Transverse colon (tissue), 4 donors: ENCODE measurements around the gene DDX5. TPM values are rescaled to one million over a fixed set of nuclear protein-coding genes. Genes with fewer than 3 reads are reported as not detected.

Source experiments
- DNase-seq: peaks from one replicate; pipeline ENCODE4 v3.0.0-alpha.2; 2019
- H3K27ac ChIP-seq, 4 donors: fragments of 200-600 bp; sonication (generic); 2 replicates each; pipeline ENCODE4 v1.5.1; 2016 to 2018; ENCODE audit warnings: inconsistent platforms in 4 of 4
- H3K27me3 ChIP-seq: fragments of 200-600 bp; sonication (generic); 2 replicates; pipeline ENCODE4 v1.5.1; 2017; ENCODE audit warnings: inconsistent platforms
- H3K36me3 ChIP-seq, 4 donors: fragments of 200-600 bp; sonication (generic); 2 replicates each; pipeline ENCODE4 v1.5.1; 2017 to 2019; ENCODE audit warnings: inconsistent platforms in 4 of 4
- H3K4me1 ChIP-seq, 4 donors: fragments of 200-600 bp; sonication (generic); 2 replicates each; pipeline ENCODE4 v1.5.1; 2017 to 2020; ENCODE audit warnings: inconsistent platforms in 4 of 4
- H3K4me3 ChIP-seq, 4 donors: fragments of 200-600 bp; sonication (generic); 1 replicate in 1 of 4; 2 replicates in 3 of 4; pipeline versions ENCODE4 v1.5.1 to v1.6.1; 2017 to 2019; ENCODE audit warnings: inconsistent platforms in 4 of 4
- H3K9me3 ChIP-seq, 2 donors: fragments of 200-600 bp; sonication (generic); 2 replicates each; pipeline ENCODE4 v1.5.1; 2017 to 2019; ENCODE audit warnings: inconsistent platforms in 2 of 2
- CTCF ChIP-seq, 5 experiments: fragments of 200-600 bp in 3 of 5; fragments of 450-650 bp in 2 of 5; sonication (generic) in 3 of 5; IDR thresholded peaks; 1 replicate in 2 of 5; 2 replicates in 3 of 5; pipeline ENCODE4 v1.5.1; 2016 to 2017; ENCODE audit warnings: antibody characterized with exemption in 5 of 5, inconsistent platforms in 3 of 5, mild to moderate bottlenecking in 2 of 5, moderate library complexity in 1 of 5
- EP300 ChIP-seq: sonication (generic); formaldehyde crosslinking; IDR thresholded peaks from one replicate; pipeline ENCODE4 v1.6.1; 2017; ENCODE audit warnings: antibody characterized with exemption, low read depth
- POLR2A ChIP-seq: fragments of 450-650 bp; IDR thresholded peaks from one replicate; pipeline ENCODE4 v1.6.1; 2016; ENCODE audit warnings: antibody characterized with exemption, mild to moderate bottlenecking, moderate library complexity
- POLR2AphosphoS5 ChIP-seq, 3 donors: sonication (generic); formaldehyde crosslinking; IDR thresholded peaks; one replicate each; pipeline ENCODE4 v1.6.1; 2016; ENCODE audit warnings: antibody characterized with exemption in 3 of 3
- WGBS, 2 donors: methylation state at CpG; one replicate each; pipeline ENCODE4 v1.1.5; 2018; ENCODE audit warnings: low coverage in 1 of 2; 5-methylcytosine and 5-hydroxymethylcytosine counted together
- in situ Hi-C, 4 donors: fragments of 200-750 bp; cut with MboI; loops; one replicate each; pipeline versions ENCODE4 v1.15.0 to v1.15.1; 2017; ENCODE audit warnings: low sequenced_read_pairs in 3 of 4, low pct_ligation_motif_present in 1 of 4, low pct_unique_long_range_greater_than_20kb in 1 of 4
- intact Hi-C: fragments of 100-400 bp; cut with DNase I; formaldehyde crosslinking; loops from one replicate; pipeline ENCODE4 v1.15.1; 2023; ENCODE audit warnings: low total_unique reads
- total RNA-seq, 4 donors: library from RNA; depleted of rRNA; stranded (reverse); fragments of >200 nt; gene quantifications; one replicate each; pipeline ENCODE4 v1.1.0, GENCODE V29; 2016

Gene DDX5
- total RNA-seq, 4 donors from 2014 or later = 451 to 1,221 (median 694) TPM

- Histone ChIP-seq H3K36me3 (peaks cover 0 to 51% (median 27%) of the 10 kb centered on the region in 4 donors), H3K9me3 (no peaks in the 10 kb centered on the region), H3K4me3 (peak overlapping the region in 1 of 4 donors; percentile 0), H3K4me1 (peaks cover 22 to 89% (median 56%) of the 10 kb centered on the region in 4 donors), H3K27ac (peak overlapping the region; percentile 86 to 92 (median 91)), H3K27me3 (no peaks in the 10 kb centered on the region)
- TF ChIP-seq POLR2AphosphoS5 (IDR thresholded peaks at IDR 0.05) (peak in 2 of 3 donors; percentile 4 to 29), CTCF (IDR thresholded peaks at IDR 0.05) (no peak)
- intact Hi-C loops = no loop called here
- no peak for DNase-seq
- in situ Hi-C loops = loop anchor here in 1 of 4 donors (10.0 kb wide), 1 partner anchor 74 kb away; no protein-coding TSS in a partner anchor
- WGBS, 2 donors = 51 to 59% methylated on average over 5 to 7 of the region's 7 CpGs
Observed at GRCh38 chr17:64498308-64499203, 7.5 kb downstream of the DDX5 start.

GRCh38 chr17:64497565-64498035 is 8.5 kb downstream of the DDX5 start:
- H3K4me1 ChIP-seq = peaks cover 18 to 79% (median 49%) of the 10 kb centered on the region in 4 donors
- intact Hi-C loops = no loop called here
- H3K4me3 ChIP-seq = peak overlapping the region in 3 of 4 donors; percentile 58 to 78 (median 77)
- H3K9me3 ChIP-seq = no peaks in the 10 kb centered on the region
- peak overlapping the region; percentile 86 to 92 (median 91) for H3K27ac ChIP-seq
- H3K27me3 ChIP-seq = no peaks in the 10 kb centered on the region
- TF ChIP-seq POLR2A (no peak), EP300 (no peak), POLR2AphosphoS5 (IDR thresholded peaks at IDR 0.05) (no peak), CTCF (IDR thresholded peaks at IDR 0.05) (peak in 2 of 5 experiments; percentile 7 to 28)
- in situ Hi-C loops = loop anchor here in 1 of 4 donors (10.0 kb wide), 1 partner anchor 73 kb away; no protein-coding TSS in a partner anchor
- DNase-seq = no peak
- WGBS, 2 donors = 35 to 66% methylated on average over 2 to 4 of the region's 4 CpGs
- H3K36me3 ChIP-seq = peaks cover 0 to 41% (median 20%) of the 10 kb centered on the region in 4 donors

GRCh38 chr17:64496786-64497564 is 9.1 kb downstream of the DDX5 start, which contains the start of gene POLG2:
Gene POLG2, minus strand, starts transcription at chr17:64497054. Its CDS starts 86 bp downstream, at chr17:64496968.
- in situ Hi-C loops = loop anchor here in 1 of 4 donors (10.0 kb wide), 1 partner anchor 72 kb away; no protein-coding TSS in a partner anchor
- intact Hi-C loops = no loop called here
- H3K27ac ChIP-seq = peak within 1 kb of the TSS; percentile 86 to 92 (median 91)
- H3K27me3 ChIP-seq = no peaks in the 10 kb centered on the region
- TF ChIP-seq CTCF (IDR thresholded peaks at IDR 0.05) (peak; percentile 44 to 79 (median 53)), POLR2A (peak; percentile 76), EP300 (no peak), POLR2AphosphoS5 (IDR thresholded peaks at IDR 0.05) (peak; percentile 62 to 91 (median 89))
- peak; percentile 95 for DNase-seq
- H3K9me3 ChIP-seq = no peaks in the 10 kb centered on the region
- peaks cover 0 to 35% (median 16%) of the 10 kb centered on the region in 4 donors for H3K36me3 ChIP-seq
- H3K4me1 ChIP-seq = peaks cover 18 to 73% (median 46%) of the 10 kb centered on the region in 4 donors
- 1% methylated on average over 49 of the region's 50 CpGs; no CpG with 5 or more reads in 1 of the 2 donors for WGBS, 2 donors
- peak within 1 kb of the TSS; percentile 48 to 78 (median 68) for H3K4me3 ChIP-seq
